HG03280 (cell line): Measurements from ENCODE around the gene SEMA6A.
"Not testable (repeated sequence)": the region's sequence is repeated elsewhere in the genome, so short reads cannot be mapped to it uniquely, and the experiment has no call there.

Experiments
- ATAC-seq: cut with Tn5 transposase; IDR thresholded peaks from one replicate; pipeline ENCODE4 v1.9.1; 2021; ENCODE audit warnings: mild to moderate bottlenecking, moderate library complexity; ENCODE audit not compliant: unreplicated experiment

The SEMA6A gene

DNA sequence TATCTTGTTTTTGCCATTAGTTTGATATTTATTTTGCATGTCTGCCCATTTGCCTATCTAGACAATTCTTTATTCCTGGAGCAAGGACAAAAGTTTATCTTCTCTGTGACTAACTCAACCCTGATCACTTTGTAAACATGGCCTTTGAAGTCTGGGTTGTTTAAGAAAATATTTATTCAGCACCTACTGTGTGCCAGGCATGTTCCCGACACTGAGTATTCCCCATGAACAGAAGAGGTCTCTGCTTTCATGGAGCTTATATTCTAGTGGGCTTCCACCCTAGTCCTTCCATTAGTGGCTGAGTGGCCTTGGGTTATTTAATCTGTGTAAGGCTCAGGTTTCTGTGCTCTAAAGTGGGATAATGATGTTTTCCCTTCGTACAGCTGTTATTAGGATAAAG is 49.7 kb downstream of the SEMA6A start:
- ATAC-seq, result no peak

DNA sequence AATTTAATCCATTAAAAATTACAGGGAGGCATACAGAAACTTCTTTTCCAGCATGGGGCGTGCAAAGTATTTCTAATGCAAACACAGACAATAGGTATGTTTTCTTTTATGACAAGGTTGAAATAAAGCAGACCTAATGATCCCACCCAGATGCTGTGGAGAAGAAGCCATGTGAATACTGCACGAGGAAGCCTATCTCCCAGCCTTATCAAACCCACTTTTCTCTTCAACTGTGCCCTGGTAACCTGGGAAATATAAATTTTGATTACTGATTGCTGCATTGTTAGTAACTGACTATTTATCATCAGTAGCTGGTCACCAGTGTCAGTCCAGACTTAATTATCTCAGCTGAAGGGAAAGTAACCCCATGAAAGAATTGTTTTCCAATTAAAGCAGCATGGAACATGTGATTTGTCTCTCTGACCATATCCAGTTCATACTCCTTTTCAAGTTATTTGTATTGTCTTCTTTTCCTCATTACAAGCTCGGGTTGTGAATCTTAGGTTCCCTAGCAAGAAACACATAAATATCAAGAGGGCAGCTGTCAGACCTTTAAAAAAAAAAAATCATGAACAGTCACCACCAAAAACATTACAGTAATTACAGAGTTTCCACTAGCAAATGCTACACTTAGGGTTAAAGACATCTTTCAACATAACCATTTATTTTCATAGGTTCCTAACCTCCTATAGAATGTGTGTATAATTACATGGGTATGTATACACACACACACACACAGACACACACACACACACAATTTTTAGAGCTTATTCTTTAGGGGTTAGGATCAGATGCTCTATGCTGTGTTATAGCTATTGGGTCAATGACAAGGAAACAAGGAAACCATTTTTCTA is 50.3 kb downstream of the SEMA6A start:
- no peak for ATAC-seq

DNA sequence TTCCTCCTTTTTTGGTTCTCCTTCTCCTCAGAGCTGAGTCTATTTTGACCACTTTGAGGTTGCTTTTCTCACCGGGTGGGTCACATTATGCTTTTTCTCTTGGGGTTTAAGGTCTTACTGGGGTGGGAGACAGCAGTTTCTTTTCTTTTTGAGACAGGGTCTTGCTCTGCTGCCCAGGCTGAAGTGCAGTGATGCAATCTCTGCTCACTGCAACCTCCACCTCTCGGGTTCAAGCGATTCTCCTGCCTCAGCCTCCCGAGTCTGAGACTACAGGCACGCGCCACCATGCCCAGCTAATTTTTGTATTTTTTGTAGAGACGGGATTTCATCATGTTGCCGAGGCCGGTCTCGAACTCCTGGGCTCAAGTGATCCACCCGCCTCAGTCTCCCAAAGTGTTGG is 51.4 kb downstream of the SEMA6A start:
- ATAC-seq, result not testable (repeated sequence)

- no peak for ATAC-seq
Observed at GRCh38 chr5:116522356-116523136, 52.1 kb downstream of the SEMA6A start.

DNA sequence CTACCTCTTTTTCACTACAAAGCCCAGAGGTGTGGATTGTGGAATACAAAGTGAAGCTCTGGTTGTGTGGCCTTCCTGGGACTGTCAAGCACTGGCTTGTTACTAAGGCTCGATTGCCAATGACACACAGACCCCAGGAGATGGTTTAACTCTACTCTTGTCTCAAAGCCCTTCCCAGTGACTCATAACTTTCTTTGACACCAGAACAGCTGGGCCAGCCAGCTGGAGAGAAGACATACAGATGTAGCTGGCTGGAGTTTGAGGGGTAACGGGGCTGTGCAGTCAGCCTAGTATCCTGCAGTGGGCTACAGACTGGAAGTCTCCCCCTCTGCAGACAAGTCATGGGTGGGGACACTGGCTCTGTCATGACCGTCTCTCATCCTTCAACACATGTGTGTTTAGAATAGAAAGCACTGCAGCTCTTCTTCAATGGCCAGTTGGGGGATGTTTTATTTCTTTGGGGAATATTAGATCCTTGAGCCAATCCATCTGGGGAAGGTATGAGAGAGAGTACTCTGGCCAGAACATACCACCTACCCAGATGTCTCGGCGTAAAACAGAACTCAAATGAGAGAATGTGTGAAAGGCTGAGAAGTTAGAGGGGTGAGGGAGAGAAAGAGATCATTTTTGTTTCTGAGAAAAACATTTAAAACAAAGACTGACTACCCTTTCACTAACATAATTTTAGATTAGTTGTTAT is 53.3 kb downstream of the SEMA6A start:
- no peak for ATAC-seq

DNA sequence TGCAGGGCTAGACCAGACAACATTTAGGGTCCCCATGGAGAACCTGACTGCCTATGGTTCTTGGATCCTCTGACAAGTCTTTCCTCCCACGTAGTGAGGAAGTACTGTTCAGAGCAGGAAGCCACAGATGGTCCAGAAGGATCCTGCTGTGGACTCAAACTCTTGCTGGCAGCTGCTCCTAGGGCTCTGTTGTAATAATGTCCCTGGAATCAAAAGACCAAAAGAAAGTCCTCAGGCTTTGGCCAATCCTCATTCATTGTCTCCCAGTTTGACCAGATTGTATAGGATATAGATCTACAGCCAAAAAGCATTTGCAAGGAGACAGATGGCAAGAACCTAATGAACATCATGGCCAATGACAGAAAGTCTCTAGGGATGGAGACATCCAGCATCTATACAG is 53.9 kb downstream of the SEMA6A start:
- no peak for ATAC-seq

- no peak for ATAC-seq
Observed at GRCh38 chr5:116518423-116518822, 56.2 kb downstream of the SEMA6A start.

DNA sequence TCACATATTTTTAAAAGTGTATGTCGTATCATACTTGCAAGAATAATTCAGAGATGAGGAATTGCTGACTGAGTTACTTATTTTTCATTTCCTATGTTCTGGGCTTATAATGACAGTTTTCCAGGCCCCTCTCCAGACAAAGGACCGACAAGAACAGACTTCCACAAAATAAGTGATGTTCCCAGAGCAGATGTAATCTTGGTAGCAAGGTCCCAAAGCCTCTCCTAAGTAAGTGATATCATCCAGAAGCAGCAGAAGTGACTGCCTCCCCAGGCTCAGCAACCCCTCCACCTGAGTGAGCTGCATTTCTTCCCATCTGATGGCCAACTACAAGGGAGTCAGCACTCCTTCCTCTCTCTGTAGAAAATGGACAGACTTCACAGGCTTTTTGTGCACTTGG is 57.1 kb downstream of the SEMA6A start:
- no peak for ATAC-seq

GRCh38 chr5:116516021-116516420 is 58.6 kb downstream of the SEMA6A start:
- ATAC-seq, result no peak

- ATAC-seq, result no peak
Observed at GRCh38 chr5:116514421-116514970, 60.1 kb downstream of the SEMA6A start.

GRCh38 chr5:116510517-116510916 is 64.1 kb downstream of the SEMA6A start:
- no peak for ATAC-seq

DNA sequence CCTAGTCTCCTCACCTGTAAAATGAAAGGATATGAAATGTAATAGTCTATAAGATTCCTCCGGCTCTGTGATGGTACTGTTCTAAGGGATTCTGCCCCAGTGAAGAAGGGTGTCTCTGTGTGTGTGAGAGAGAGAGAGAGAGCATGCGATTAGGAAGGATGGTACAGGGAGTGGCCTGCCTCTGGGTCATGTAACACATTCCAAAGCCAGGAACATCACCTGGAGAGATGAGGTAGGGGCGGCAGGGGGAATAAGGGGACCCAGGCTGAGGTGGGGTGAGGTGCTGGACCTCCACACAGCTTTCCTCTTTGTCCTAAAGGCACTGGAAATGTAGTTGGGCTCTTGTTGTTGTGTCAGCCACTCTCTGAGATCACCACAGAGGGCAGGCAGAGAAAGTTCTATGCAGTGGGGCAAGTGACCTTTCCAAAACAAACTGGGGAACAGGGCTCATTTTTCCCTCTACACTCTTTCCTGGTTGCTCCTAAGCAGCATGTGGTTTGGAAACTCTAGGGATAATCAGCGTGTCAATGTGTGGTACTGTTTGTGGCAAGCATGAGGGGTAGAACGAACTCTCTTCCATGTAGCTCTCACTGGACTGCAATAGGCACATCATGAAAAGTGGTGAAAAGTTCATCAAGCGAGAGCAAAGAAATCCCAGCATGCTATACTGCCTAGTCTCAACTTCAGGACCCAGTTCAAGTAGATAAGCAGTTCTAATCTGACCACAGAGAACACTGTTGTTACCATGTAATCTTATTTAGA is 65.0 kb downstream of the SEMA6A start:
- ATAC-seq, result no peak

GRCh38 chr5:116508835-116509234 is 65.8 kb downstream of the SEMA6A start:
- no peak for ATAC-seq

DNA sequence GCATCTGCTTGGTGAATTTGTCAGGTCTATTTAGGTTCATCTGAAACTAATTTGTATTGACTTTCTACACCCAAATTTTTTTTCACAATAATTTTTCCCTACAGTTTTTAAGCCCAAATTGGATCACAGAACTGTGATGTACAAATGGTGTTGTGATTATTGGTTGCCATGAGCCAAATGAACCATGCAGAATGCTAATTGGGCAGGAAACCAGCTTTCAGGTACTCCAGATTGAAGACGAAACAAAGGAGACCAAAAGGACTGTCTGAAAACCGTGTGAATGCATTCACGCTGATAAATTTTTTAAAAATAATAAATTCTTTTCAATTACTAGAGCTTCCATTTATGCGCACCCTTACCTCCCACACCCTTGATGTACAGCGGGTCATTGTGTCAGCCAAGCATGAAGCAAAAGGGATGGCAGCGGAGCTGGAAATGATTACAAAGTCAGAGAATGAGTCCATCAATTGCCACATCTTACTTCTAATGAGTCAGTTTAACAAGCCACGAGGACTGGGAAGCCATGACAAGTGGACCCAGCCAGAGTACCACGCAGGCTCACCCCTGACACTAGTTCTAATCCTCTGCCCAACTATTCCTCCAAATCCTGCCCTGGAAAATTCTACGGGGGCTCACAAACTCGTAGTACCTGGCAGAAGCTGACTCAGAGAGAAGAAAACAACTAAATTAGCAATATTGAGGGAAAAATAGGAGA is 66.5 kb downstream of the SEMA6A start:
- ATAC-seq, result no peak

DNA sequence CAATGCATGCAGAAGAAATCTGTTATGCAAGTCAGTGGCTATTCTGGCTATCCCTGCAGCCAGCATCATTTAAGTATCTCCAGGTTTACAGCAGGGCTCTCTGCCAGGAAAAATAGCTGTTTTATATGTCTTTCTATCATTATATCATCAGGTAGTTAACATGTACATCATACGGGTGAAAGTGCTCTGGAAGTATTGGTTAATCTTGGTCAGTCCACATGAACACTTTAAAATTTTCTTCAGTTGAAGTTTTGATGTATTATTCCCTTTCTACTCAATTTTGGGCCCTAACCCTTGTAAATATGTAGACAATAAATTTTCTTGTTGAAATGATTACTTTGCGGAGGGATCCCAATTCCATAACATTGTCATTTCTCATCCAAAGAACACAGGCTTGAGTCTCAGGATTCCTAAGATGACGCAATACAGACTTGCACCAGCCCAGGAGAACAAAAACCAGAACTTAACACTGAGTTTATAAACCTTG is 67.5 kb downstream of the SEMA6A start:
- ATAC-seq, result no peak

- no peak for ATAC-seq
Observed at GRCh38 chr5:116506488-116506887, 68.1 kb downstream of the SEMA6A start.

- ATAC-seq, result no peak
Observed at GRCh38 chr5:116504593-116505166, 69.9 kb downstream of the SEMA6A start.

- ATAC-seq, result no peak
Observed at GRCh38 chr5:116502616-116503015, 72.0 kb downstream of the SEMA6A start.

DNA sequence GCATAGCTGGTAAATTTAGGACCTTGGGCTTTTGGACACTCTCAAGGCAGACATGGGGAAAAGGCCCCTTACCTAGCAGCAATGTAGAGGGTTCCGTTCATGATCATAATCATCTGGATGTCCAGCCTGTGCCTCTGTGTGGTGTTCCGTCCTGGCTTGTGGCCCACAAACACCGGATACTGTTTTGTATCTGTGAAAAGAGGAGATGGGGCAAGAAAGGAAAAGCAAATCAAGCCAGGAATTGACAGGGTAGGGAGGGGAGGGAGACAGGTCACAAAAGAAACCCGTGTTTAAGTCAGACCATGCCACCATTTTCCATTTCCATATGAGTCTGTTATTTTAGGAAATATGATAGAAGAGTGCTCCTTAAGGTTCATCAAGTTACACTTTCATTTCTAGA is 72.5 kb downstream of the SEMA6A start:
- ATAC-seq, result no peak
